Astrocyte (in vitro differentiated cells and primary cell): Measurements from ENCODE around the gene GRK5. TPM values are rescaled to one million over a fixed set of nuclear protein-coding genes. Genes with fewer than 3 reads are reported as not detected.

Experiments
- DNase-seq: peaks from one replicate; pipeline ENCODE4 v3.0.0-alpha.2; 2010; ENCODE audit warnings: low read depth
- FAIRE-seq: peaks from 2 replicates; lab custom pipeline; 2011; peaks lifted over from hg19 to GRCh38; lab: Jason Lieb, UNC
- H2AFZ ChIP-seq: 2 replicates; pipeline ENCODE4 v1.6.0; 2012; ENCODE audit warnings: low read depth, low read length, inconsistent platforms
- H3K27ac ChIP-seq: 2 replicates; pipeline ENCODE4 v1.5.1; 2011; ENCODE audit warnings: low read depth, low read length, inconsistent platforms
- H3K27me3 ChIP-seq: 2 replicates; pipeline ENCODE4 v1.6.0; 2011; ENCODE audit warnings: low read length, inconsistent platforms; ENCODE audit not compliant: insufficient read depth
- H3K36me3 ChIP-seq: 2 replicates; pipeline ENCODE4 v1.5.1; 2011; ENCODE audit warnings: low read length, inconsistent platforms; ENCODE audit not compliant: insufficient read depth
- H3K4me1 ChIP-seq: 2 replicates; pipeline ENCODE4 v1.5.1; 2011; ENCODE audit warnings: low read length, inconsistent platforms; ENCODE audit not compliant: insufficient read depth
- H3K4me2 ChIP-seq: 2 replicates; pipeline ENCODE4 v1.6.0; 2012; ENCODE audit warnings: low read length, inconsistent platforms
- H3K4me3 ChIP-seq: 2 replicates; pipeline ENCODE4 v1.5.1; 2011; ENCODE audit warnings: low read depth, mild to moderate bottlenecking, low read length, inconsistent platforms; ENCODE audit not compliant: insufficient read depth
- H3K79me2 ChIP-seq: 2 replicates; pipeline ENCODE4 v1.6.0; 2012; ENCODE audit warnings: mild to moderate bottlenecking, low read length, inconsistent platforms; ENCODE audit not compliant: insufficient read depth
- H3K9ac ChIP-seq: 2 replicates; pipeline ENCODE4 v1.6.0; 2012; ENCODE audit warnings: mild to moderate bottlenecking, low read length, inconsistent platforms
- H3K9me3 ChIP-seq: 2 replicates; pipeline ENCODE4 v1.5.1; 2012; ENCODE audit warnings: low read depth, mild to moderate bottlenecking, low read length, inconsistent platforms; ENCODE audit not compliant: insufficient read depth
- H4K20me1 ChIP-seq: 2 replicates; pipeline ENCODE4 v1.6.0; 2012; ENCODE audit warnings: low read length, inconsistent platforms; ENCODE audit not compliant: insufficient read depth
- H3K27ac Mint-ChIP-seq: one replicate; pipeline ENCODE4 v1.8.0; 2021; ENCODE audit warnings: mild to moderate bottlenecking, mixed read lengths; ENCODE audit not compliant: unreplicated experiment
- H3K27me3 Mint-ChIP-seq: one replicate; pipeline ENCODE4 v1.8.0; 2021; ENCODE audit warnings: low read depth, mixed read lengths; ENCODE audit not compliant: unreplicated experiment
- H3K36me3 Mint-ChIP-seq: one replicate; pipeline ENCODE4 v1.8.0; 2021; ENCODE audit warnings: low read depth, mixed read lengths; ENCODE audit not compliant: unreplicated experiment
- H3K4me1 Mint-ChIP-seq: one replicate; pipeline ENCODE4 v1.8.0; 2021; ENCODE audit warnings: low read depth, mixed read lengths; ENCODE audit not compliant: unreplicated experiment
- H3K4me3 Mint-ChIP-seq: one replicate; pipeline ENCODE4 v1.8.0; 2021; ENCODE audit warnings: mild to moderate bottlenecking, moderate library complexity, mixed read lengths; ENCODE audit not compliant: unreplicated experiment
- H3K9me3 Mint-ChIP-seq: one replicate; pipeline ENCODE4 v1.8.0; 2021; ENCODE audit warnings: mild to moderate bottlenecking, mixed read lengths; ENCODE audit not compliant: unreplicated experiment
- CTCF ChIP-seq: IDR thresholded peaks from 2 replicates; pipeline ENCODE4 v1.5.1; 2011; ENCODE audit warnings: low read depth, mild to moderate bottlenecking, inconsistent platforms, low read length, moderate library complexity; ENCODE audit not compliant: insufficient read depth
- EZH2 ChIP-seq: IDR thresholded peaks from 2 replicates; pipeline ENCODE4 v1.6.1; 2012; ENCODE audit warnings: mild to moderate bottlenecking, low read length, inconsistent platforms; ENCODE audit not compliant: insufficient read depth
- total RNA-seq: library from RNA; stranded (reverse); gene quantifications from 2 replicates; pipeline ENCODE4 v1.2.1, GENCODE V29; 2021

The GRK5 gene
- total RNA-seq, 1 donor from 2014 or later = 8.5 TPM

- Histone ChIP-seq H3K4me2 (no peak overlapping the region), H3K27ac (no peak overlapping the region), H3K9me3 (no peaks in the 10 kb centered on the region), H4K20me1 (no peaks in the 10 kb centered on the region), H3K4me1 (no peaks in the 10 kb centered on the region), H3K79me2 (no peaks in the 10 kb centered on the region), H2AFZ (no peak overlapping the region), H3K4me3 (no peak overlapping the region), H3K27me3 (no peaks in the 10 kb centered on the region), H3K9ac (no peak overlapping the region), H3K36me3 (no peaks in the 10 kb centered on the region)
- H3K4me1 Mint-ChIP-seq = no peaks in the 10 kb centered on the region
- DNase-seq = no peak
- H3K27me3 Mint-ChIP-seq = peaks cover 10% of the 10 kb centered on the region
- H3K4me3 Mint-ChIP-seq = no peak overlapping the region
- TF ChIP-seq CTCF (no peak), EZH2 (no peak)
- H3K27ac Mint-ChIP-seq = no peak overlapping the region
- no peak for FAIRE-seq
- peaks cover 5% of the 10 kb centered on the region for H3K36me3 Mint-ChIP-seq
- no peaks in the 10 kb centered on the region for H3K9me3 Mint-ChIP-seq
Observed at GRCh38 chr10:119455609-119456434, 248.5 kb downstream of the GRK5 start.

GRCh38 chr10:119456435-119456810, 249.1 kb downstream of the GRK5 start:
- Mint-ChIP-seq H3K36me3 (peaks cover 5% of the 10 kb centered on the region), H3K4me3 (no peak overlapping the region), H3K27me3 (peaks cover 10% of the 10 kb centered on the region), H3K9me3 (no peaks in the 10 kb centered on the region), H3K27ac (no peak overlapping the region), H3K4me1 (no peaks in the 10 kb centered on the region)
- no peaks in the 10 kb centered on the region for H3K27me3 ChIP-seq
- H3K36me3 ChIP-seq = no peaks in the 10 kb centered on the region
- H3K9me3 ChIP-seq = no peaks in the 10 kb centered on the region
- FAIRE-seq = no peak
- no peak overlapping the region for H2AFZ ChIP-seq
- H3K4me3 ChIP-seq = no peak overlapping the region
- no peaks in the 10 kb centered on the region for H3K79me2 ChIP-seq
- no peak overlapping the region for H3K9ac ChIP-seq
- no peak overlapping the region for H3K27ac ChIP-seq
- H3K4me2 ChIP-seq = no peak overlapping the region
- TF ChIP-seq CTCF = no peak
- TF ChIP-seq EZH2 = no peak
- DNase-seq = no peak
- H3K4me1 ChIP-seq = no peaks in the 10 kb centered on the region
- no peaks in the 10 kb centered on the region for H4K20me1 ChIP-seq
